HepG2 (cell line): Measurements from ENCODE around the gene TIPRL. TPM values are rescaled to one million over a fixed set of nuclear protein-coding genes. Genes with fewer than 3 reads are reported as not detected.

Source experiments
- ATAC-seq: fragments of 200-7000 bp; cut with Tn5 transposase; 3 replicates; pipeline ENCODE4 v1.9.1; 2020; ENCODE audit warnings: mild to moderate bottlenecking, moderate library complexity
- Bru-seq: library from RNA; stranded (reverse); fragments of 400-500 nt; gene quantifications from one replicate; lab custom pipeline; 2021; lab: Mats Ljungman, UMichigan
- BruChase-seq, 2 experiments: library from RNA; stranded (reverse); fragments of 400-500 nt; gene quantifications; one replicate each; lab custom pipeline; 2021; lab: Mats Ljungman, UMichigan
- BruUV-seq: library from RNA; stranded (reverse); fragments of 400-500 nt; replicated peaks from 2 replicates; lab custom pipeline; 2021; lab: Mats Ljungman, UMichigan
- CTCF ChIA-PET: fragments of 300-600 bp; formaldehyde crosslinking; extraction: SDS; loops from one replicate; lab custom pipeline; 2021; ENCODE audit warnings: low total read pairs, inconsistent platforms, low intra/inter-chr PET ratio; lab: Yijun Ruan, JAX
- POLR2A ChIA-PET: fragments of 350-600 bp; sonication (Branson Sonifier 250); formaldehyde crosslinking; loops from one replicate; lab custom pipeline; 2020; ENCODE audit warnings: antibody characterized with exemption, inconsistent platforms; lab: Yijun Ruan, JAX
- DNase-seq: peaks from one replicate; pipeline ENCODE4 v3.0.0-alpha.2; 2015; ENCODE audit warnings: low spot score
- FAIRE-seq: peaks from 3 replicates; lab custom pipeline; 2011; peaks lifted over from hg19 to GRCh38; lab: Jason Lieb, UNC
- H2AFZ ChIP-seq: one replicate; pipeline ENCODE4 v1.6.1; 2011; ENCODE audit warnings: low read length, inconsistent platforms
- H3K27ac ChIP-seq: fragments of 300-600 bp; 3 replicates; pipeline ENCODE4 v1.8.0; 2011; ENCODE audit warnings: mixed run types, mild to moderate bottlenecking, mixed read lengths, low read length, inconsistent platforms; ENCODE audit not compliant: insufficient read depth; ENCODE audit errors: extremely low read length
- H3K27me3 ChIP-seq, 2 experiments: fragments of 200-600 bp in 1 of 2; 2 replicates in 1 of 2; 3 replicates in 1 of 2; pipeline versions ENCODE4 v1.6.0 to v1.8.0; 2011; ENCODE audit warnings: low read length in 2 of 2, mild to moderate bottlenecking in 2 of 2, moderate library complexity in 2 of 2, inconsistent platforms in 1 of 2; ENCODE audit not compliant: insufficient read depth in 2 of 2, control insufficient read depth in 1 of 2
- H3K36me3 ChIP-seq, 2 experiments: fragments of 200-600 bp in 1 of 2; replicated peaks in 1 of 2; 2 replicates in 1 of 2; 3 replicates in 1 of 2; pipeline versions ENCODE4 v1.5.1 to v1.8.0; 2011; ENCODE audit warnings: low read length in 2 of 2, inconsistent platforms in 1 of 2; ENCODE audit not compliant: insufficient read depth in 2 of 2, control insufficient read depth in 1 of 2
- H3K4me1 ChIP-seq: 2 replicates; pipeline ENCODE4 v1.5.1; 2012; ENCODE audit warnings: low read length, inconsistent platforms; ENCODE audit not compliant: insufficient read depth
- H3K4me2 ChIP-seq: 2 replicates; pipeline ENCODE4 v1.6.0; 2011; ENCODE audit warnings: low read depth, low read length, inconsistent platforms
- H3K4me3 ChIP-seq, 3 experiments: fragments of 200-600 bp in 1 of 3; sonication (generic), shearing (Covaris generic) in 1 of 3; replicated peaks in 1 of 3; 2 replicates each; pipeline ENCODE4 v1.5.1; 2011 to 2016; ENCODE audit warnings: low read length in 3 of 3, inconsistent platforms in 2 of 3, low read depth in 2 of 3, mild to moderate bottlenecking in 2 of 3, control low read depth in 1 of 3, mixed read lengths in 1 of 3; ENCODE audit not compliant: insufficient read depth in 1 of 3
- H3K79me2 ChIP-seq: one replicate; pipeline ENCODE4 v1.6.1; 2011; ENCODE audit warnings: low read length, inconsistent platforms; ENCODE audit not compliant: insufficient read depth
- H3K9ac ChIP-seq: 2 replicates; pipeline ENCODE4 v1.6.0; 2011; ENCODE audit warnings: mild to moderate bottlenecking, low read depth, low read length, inconsistent platforms; ENCODE audit not compliant: insufficient read depth
- H3K9me3 ChIP-seq: 2 replicates; pipeline ENCODE4 v1.5.1; 2012; ENCODE audit warnings: mild to moderate bottlenecking, low read length
- H4K20me1 ChIP-seq: 2 replicates; pipeline ENCODE4 v1.6.0; 2011; ENCODE audit warnings: inconsistent platforms, mild to moderate bottlenecking, low read length, moderate library complexity; ENCODE audit not compliant: insufficient read depth
- FOXO4 ChIP-seq: sonication (generic); formaldehyde crosslinking; conservative IDR thresholded peaks from 2 replicates; pipeline ENCODE4 v1.8.1; 2023; ENCODE audit warnings: missing genetic modification reagents
- ISX ChIP-seq: sonication (generic); formaldehyde crosslinking; conservative IDR thresholded peaks from 2 replicates; pipeline ENCODE4 v1.5.0; 2020; ENCODE audit warnings: missing genetic modification reagents
- KLF16 ChIP-seq, 2 experiments: sonication (generic) in 1 of 2; formaldehyde crosslinking in 1 of 2; IDR thresholded peaks; 2 replicates each; pipeline versions ENCODE4 v1.6.1 to v1.8.0; 2016 to 2023; ENCODE audit warnings: missing genetic modification reagents in 2 of 2, missing compliant biosample characterization in 1 of 2
- NFYC ChIP-seq: IDR thresholded peaks from 2 replicates; pipeline ENCODE4 v1.6.1; 2016; ENCODE audit warnings: missing genetic modification reagents, missing compliant biosample characterization
- NR2F2 ChIP-seq: IDR thresholded peaks from 2 replicates; pipeline ENCODE4 v1.6.1; 2012; ENCODE audit warnings: low read depth, inconsistent platforms, borderline replicate concordance
- PHF21A ChIP-seq: sonication (generic); formaldehyde crosslinking; IDR thresholded peaks from 2 replicates; pipeline ENCODE4 v1.5.0; 2020; ENCODE audit warnings: mild to moderate bottlenecking, missing genetic modification reagents
- RBFOX2 ChIP-seq: fragments of 200-400 bp; formaldehyde crosslinking; IDR thresholded peaks from 2 replicates; pipeline ENCODE4 v1.6.1; 2017; ENCODE audit warnings: low read depth, mild to moderate bottlenecking, low read length
- SOX6 ChIP-seq, 2 experiments: fragments of 450-650 bp in 1 of 2; sonication (generic) in 1 of 2; formaldehyde crosslinking in 1 of 2; IDR thresholded peaks; 2 replicates each; pipeline versions ENCODE4 v1.4.0 to v1.6.1; 2017 to 2020; ENCODE audit warnings: antibody characterized with exemption in 1 of 2, mild to moderate bottlenecking in 1 of 2, missing genetic modification reagents in 1 of 2
- ZNF431 ChIP-seq: sonication (generic); formaldehyde crosslinking; IDR thresholded peaks from 2 replicates; pipeline ENCODE4 v1.9.0; 2022; ENCODE audit warnings: missing genetic modification reagents, low read depth, mild to moderate bottlenecking, borderline replicate concordance
- ZNF678 ChIP-seq: sonication (generic); formaldehyde crosslinking; IDR thresholded peaks from 2 replicates; pipeline ENCODE4 v1.4.0; 2020; ENCODE audit warnings: mild to moderate bottlenecking, missing genetic modification reagents
- ZSCAN22 ChIP-seq: sonication (generic); formaldehyde crosslinking; IDR thresholded peaks from 2 replicates; pipeline ENCODE4 v1.4.0; 2020; ENCODE audit warnings: mild to moderate bottlenecking, missing genetic modification reagents
- WGBS: methylation state at CpG from one replicate; pipeline ENCODE4 v1.1.6; 2017; ENCODE audit warnings: low lambda C conversion rate; 5-methylcytosine and 5-hydroxymethylcytosine counted together
- in situ Hi-C: cut with HindIII; loops from 2 replicates; pipeline ENCODE4 v1.10.0; 2017; ENCODE audit warnings: low pct_unique_long_range_greater_than_20kb; ENCODE audit not compliant: extremely low pct_ligation_motif_present
- intact Hi-C: fragments of 100-400 bp; cut with micrococcal nuclease; formaldehyde crosslinking; loops from one replicate; pipeline ENCODE4 v1.10.0; 2022; ENCODE audit not compliant: unreplicated experiment
- long read RNA-seq, 2 experiments: library from RNA in 1 of 2; library from polyadenylated mRNA in 1 of 2; stranded (forward) in 1 of 2; unstranded in 1 of 2; transcript quantifications; one replicate each; pipeline ENCODE4 v2.0.0, GENCODE V29; 2019 to 2022
- polyA minus RNA-seq, 3 experiments: library from RNA; depleted of rRNA, polyadenylated mRNA; stranded (reverse); fragments of >200 nt; gene quantifications; 2 replicates each; pipeline ENCODE4 v1.2.3, GENCODE V29; 2011; ENCODE audit warnings: low replicate concordance in 1 of 3
- polyA plus RNA-seq, 8 experiments: library from polyadenylated mRNA; depleted of rRNA in 3 of 8; stranded (reverse) in 7 of 8; unstranded in 1 of 8; fragments of >200 nt; fragmentation: Illumina TruSeq in 4 of 8; extraction: Trizol in 4 of 8; gene quantifications; 2 replicates each; pipeline versions ENCODE4 v1.2.1 to v1.2.3, GENCODE V29; 2011 to 2016; ENCODE audit warnings: low read depth in 4 of 8, missing spikeins in 1 of 8, mixed read lengths in 1 of 8; ENCODE audit not compliant: insufficient read depth in 1 of 8
- total RNA-seq, 5 experiments: library from RNA; depleted of rRNA; stranded (reverse); fragments of >200 nt; fragmentation: Illumina TruSeq; extraction: Trizol; gene quantifications; 2 replicates each; pipeline ENCODE4 v1.2.3, GENCODE V29; 2016; ENCODE audit warnings: low read depth in 1 of 5

The TIPRL gene
- total RNA-seq (2016; rRNA removed; fragmentation: Illumina TruSeq; extraction: Trizol), result 22.8 and 33.5 TPM in 2 replicates
- 8.4 and 10.9 TPM in 2 replicates for total RNA-seq (2016; cell fraction: cytosol; rRNA removed; fragmentation: Illumina TruSeq; extraction: Trizol; ENCODE audit: low read depth)
- 22.6 and 32.8 TPM in 2 replicates for total RNA-seq (2016; cell fraction: insoluble cytoplasmic fraction; rRNA removed; fragmentation: Illumina TruSeq; extraction: Trizol)
- total RNA-seq (2016; cell fraction: membrane; rRNA removed; fragmentation: Illumina TruSeq; extraction: Trizol), result 15.6 and 18.7 TPM in 2 replicates
- total RNA-seq (2016; cell fraction: nucleus; rRNA removed; fragmentation: Illumina TruSeq; extraction: Trizol), result 11.8 and 11.9 TPM in 2 replicates
- 7.6 and 10.1 TPM in 2 replicates for polyA plus RNA-seq (2011; rRNA removed)
- 4.1 and 7.6 TPM in 2 replicates for polyA plus RNA-seq (2011; cell fraction: cytosol; rRNA removed)
- 2.0 and 3.2 TPM in 2 replicates for polyA plus RNA-seq (2011; cell fraction: nucleus; rRNA removed)
- 11.9 and 13.6 TPM in 2 replicates for polyA plus RNA-seq (2012)
- 12.0 and 17.8 TPM in 2 replicates for polyA plus RNA-seq (2016; cell fraction: cytosol; fragmentation: Illumina TruSeq; extraction: Trizol; ENCODE audit: low read depth)
- polyA plus RNA-seq (2016; cell fraction: insoluble cytoplasmic fraction; fragmentation: Illumina TruSeq; extraction: Trizol; ENCODE audit: low read depth), result 34.7 and 35.9 TPM in 2 replicates
- polyA plus RNA-seq (2016; cell fraction: membrane; fragmentation: Illumina TruSeq; extraction: Trizol; ENCODE audit: low read depth), result 13.6 and 15.9 TPM in 2 replicates
- 15.2 and 15.8 TPM in 2 replicates for polyA plus RNA-seq (2016; cell fraction: nucleus; fragmentation: Illumina TruSeq; extraction: Trizol; ENCODE audit: insufficient read depth, low read depth)
- polyA minus RNA-seq (2011; rRNA and poly(A)+ RNA removed; ENCODE audit: low replicate concordance), result 3.1 and 9.5 TPM in 2 replicates
- 4.9 and 7.2 TPM in 2 replicates for polyA minus RNA-seq (2011; cell fraction: cytosol; rRNA and poly(A)+ RNA removed)
- 3.9 and 6.2 TPM in 2 replicates for polyA minus RNA-seq (2011; cell fraction: nucleus; rRNA and poly(A)+ RNA removed)
- percentile 61 among the genes with signal in this experiment for Bru-seq, nascent RNA
- BruChase-seq, experiment 1, labeled RNA remaining after a 6-hour chase, result percentile 76 among the genes with signal in this experiment
- percentile 67 among the genes with signal in this experiment for BruChase-seq, experiment 2, labeled RNA remaining after a 2-hour chase
- long read RNA-seq, experiment 1, transcript TIPRL-202 (7 exons, 3,032 nt), result major isoform, 27 of 29 reads
- long read RNA-seq, experiment 1, partial matches to known transcripts, result 1 of 29 reads
- long read RNA-seq, experiment 1, other reads (novel, unspliced or antisense), result 1 of 29 reads
- long read RNA-seq, experiment 2, partial matches to known transcripts, result 2 of 40 reads
- long read RNA-seq, experiment 2, other reads (novel, unspliced or antisense), result 37 of 40 reads

GRCh38 chr1:168178638-168179437, at the start of gene TIPRL:
TSS of gene TIPRL (plus strand) at chr1:168178962. CDS start at chr1:168179078, 116 bp downstream.
- peak within 1 kb of the TSS; percentile 76 to 85 (median 83) for H3K4me3 ChIP-seq
- WGBS, result 2% methylated on average over 23 of the region's 56 CpGs
- BruUV-seq, result TSS peak; percentile 78
- DNase-seq, result peak; percentile 95
- H3K9me3 ChIP-seq, result no peaks in the 10 kb centered on the region
- peak within 1 kb of the TSS; percentile 68 for H3K27ac ChIP-seq
- peak within 1 kb of the TSS; percentile 80 for H3K4me2 ChIP-seq
- no peaks in the 10 kb centered on the region for H4K20me1 ChIP-seq
- H3K9ac ChIP-seq, result peak within 1 kb of the TSS; percentile 78
- POLR2A ChIA-PET, result interaction anchor here (1.0 kb wide), 1 partner anchor 15 kb away, joined by 4 read pairs; no protein-coding TSS in a partner anchor
- H3K36me3 ChIP-seq, result no peaks in the 10 kb centered on the region
- peak; percentile 96 for ATAC-seq
- H3K4me1 ChIP-seq, result peaks cover 11% of the 10 kb centered on the region
- peaks cover 8% of the 10 kb centered on the region for H3K79me2 ChIP-seq
- FAIRE-seq, result peak; percentile 76
- in situ Hi-C loops, result no loop called here
- intact Hi-C loops, result loop anchor here (1.0 to 5.0 kb wide), 2 partner anchors 58 to 143 kb away; no protein-coding TSS in a partner anchor
- CTCF ChIA-PET, result interaction anchor here (0.8 to 1.4 kb wide), 2 partner anchors 57 to 86 kb away, joined by 3 to 4 read pairs; no protein-coding TSS in a partner anchor
- H2AFZ ChIP-seq, result peak within 1 kb of the TSS; percentile 92
- no peaks in the 10 kb centered on the region; a peak in 1 of 5 replicates for H3K27me3 ChIP-seq
- peak; percentile 85 for TF ChIP-seq RBFOX2
- TF ChIP-seq ISX (CRISPR knock-in tag), result no peak
- no peak for TF ChIP-seq ZNF431 (CRISPR knock-in tag)
- no peak for TF ChIP-seq ZNF678
- TF ChIP-seq SOX6 (IDR thresholded peaks at IDR 0.05), result no peak
- peak; percentile 74 for TF ChIP-seq SOX6 (CRISPR knock-in tag; IDR thresholded peaks at IDR 0.05)
- no peak for TF ChIP-seq NFYC (CRISPR knock-in tag)
- peak; percentile 79; the same call in 1 of the 2 replicates for TF ChIP-seq PHF21A (CRISPR knock-in tag)
- TF ChIP-seq ZSCAN22, result no peak
- TF ChIP-seq NR2F2, result no peak; the same call in 1 of the 2 replicates
- TF ChIP-seq KLF16 (CRISPR knock-in tag; IDR thresholded peaks at IDR 0.05), result peak in 1 of 2 experiments; percentile 90; a peak in 1 of 4 replicates
- no peak for TF ChIP-seq FOXO4
